Activated CD8-positive, alpha-beta memory T cell treated with anti-CD3 and anti-CD28 coated beads, Interleukin-2, amount 50 U/mL, for 1 hour (primary cell): ENCODE results near the gene EMP3.
"Not testable (repeated sequence)": the region's sequence is repeated elsewhere in the genome, so short reads cannot be mapped to it uniquely, and the experiment has no call there.

Experiments used
- DNase-seq: peaks from one replicate; pipeline ENCODE4 v3.0.0-alpha.2; 2020; ENCODE audit errors: extremely low read depth

EMP3 gene

GRCh38 chr19:48325265-48325910 is at the start of gene EMP3:
Gene EMP3 (plus strand): TSS chr19:48325552. CDS start chr19:48326845, 1,293 bp downstream.
- DNase-seq = peak; percentile 74

GRCh38 chr19:48279747-48280146 is 45.6 kb upstream of the EMP3 start:
- DNase-seq = no peak

GRCh38 chr19:48283908-48284307 is 41.4 kb upstream of the EMP3 start:
- no peak for DNase-seq

- DNase-seq = no peak
Measured at GRCh38 chr19:48284896-48285295, 40.5 kb upstream of the EMP3 start.

- DNase-seq = no peak
Measured at GRCh38 chr19:48287748-48288147, 37.6 kb upstream of the EMP3 start.

- no peak for DNase-seq
Measured at GRCh38 chr19:48290401-48290770, 35.0 kb upstream of the EMP3 start.

GRCh38 chr19:48290771-48291488 is 34.4 kb upstream of the EMP3 start:
- no peak for DNase-seq

- not testable (repeated sequence) for DNase-seq
Measured at GRCh38 chr19:48291489-48291815, 33.9 kb upstream of the EMP3 start.

GRCh38 chr19:48292798-48293197 is 32.6 kb upstream of the EMP3 start:
- no peak for DNase-seq

- DNase-seq = no peak
Measured at GRCh38 chr19:48295458-48295857, 29.9 kb upstream of the EMP3 start.

- DNase-seq = no peak
Measured at GRCh38 chr19:48296963-48297734, 28.2 kb upstream of the EMP3 start.

- DNase-seq = no peak
Measured at GRCh38 chr19:48297975-48298374, 27.4 kb upstream of the EMP3 start.

GRCh38 chr19:48301886-48302599 is 23.3 kb upstream of the EMP3 start:
- no peak for DNase-seq

- no peak for DNase-seq
Measured at GRCh38 chr19:48302600-48302959, 22.8 kb upstream of the EMP3 start.

- DNase-seq = no peak
Measured at GRCh38 chr19:48303367-48303766, 22.0 kb upstream of the EMP3 start.

GRCh38 chr19:48303866-48304265 is 21.5 kb upstream of the EMP3 start:
- no peak for DNase-seq

GRCh38 chr19:48308631-48309586 is 16.4 kb upstream of the EMP3 start:
- DNase-seq = no peak

- not testable (repeated sequence) for DNase-seq
Measured at GRCh38 chr19:48309731-48310130, 15.6 kb upstream of the EMP3 start.

- DNase-seq = no peak
Measured at GRCh38 chr19:48310227-48310626, 15.1 kb upstream of the EMP3 start.

- DNase-seq = no peak
Measured at GRCh38 chr19:48311384-48311783, 14.0 kb upstream of the EMP3 start.

GRCh38 chr19:48315712-48316111 is 9.6 kb upstream of the EMP3 start:
- DNase-seq = no peak

GRCh38 chr19:48317708-48317960 is 7.7 kb upstream of the EMP3 start:
- DNase-seq = not testable (repeated sequence)
